Colon (tissue), 2 donors: Measurements from ENCODE around the gene RASGRP3.

Source experiments
- FAIRE-seq: peaks from 2 replicates; lab custom pipeline; 2012; peaks lifted over from hg19 to GRCh38; lab: Jason Lieb, UNC
- donor health status: control.
- donor health status: control.

Gene RASGRP3

DNA sequence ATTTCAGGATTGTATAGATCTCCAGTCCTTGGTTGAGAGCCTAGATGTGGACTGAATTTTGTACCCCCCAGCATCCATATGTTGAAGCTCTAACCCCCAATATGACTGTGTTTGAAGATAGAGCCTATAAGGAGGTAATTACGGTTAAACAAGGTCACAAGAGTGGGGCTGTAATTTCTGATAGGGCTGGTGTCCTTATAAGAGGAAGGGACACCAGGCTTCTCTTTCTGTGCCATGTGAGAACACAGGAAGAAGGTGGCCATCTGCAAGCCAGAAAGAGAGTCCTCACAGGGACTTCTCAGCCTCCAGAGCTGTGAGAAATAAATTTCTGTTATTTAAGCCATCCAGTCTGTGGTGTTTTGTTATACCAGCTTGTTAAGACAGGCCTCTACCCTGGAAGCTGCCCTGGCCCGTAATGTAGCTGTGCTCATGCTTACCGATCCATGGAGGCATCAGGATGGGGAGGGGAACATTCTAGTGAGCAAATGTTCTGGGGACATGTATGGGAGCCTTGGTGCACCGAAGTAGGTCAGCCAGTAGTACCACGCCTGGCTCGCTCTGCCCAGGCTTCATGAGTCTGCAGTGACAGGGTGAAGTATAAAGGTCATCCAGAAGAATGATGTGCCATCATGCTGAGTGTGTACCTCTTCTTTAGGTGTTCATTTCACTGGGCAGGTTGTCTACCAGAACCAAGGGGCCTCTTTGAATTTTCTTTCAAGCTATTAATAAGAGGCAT, 16.1 kb downstream of the RASGRP3 start:
- FAIRE-seq: no peak

DNA sequence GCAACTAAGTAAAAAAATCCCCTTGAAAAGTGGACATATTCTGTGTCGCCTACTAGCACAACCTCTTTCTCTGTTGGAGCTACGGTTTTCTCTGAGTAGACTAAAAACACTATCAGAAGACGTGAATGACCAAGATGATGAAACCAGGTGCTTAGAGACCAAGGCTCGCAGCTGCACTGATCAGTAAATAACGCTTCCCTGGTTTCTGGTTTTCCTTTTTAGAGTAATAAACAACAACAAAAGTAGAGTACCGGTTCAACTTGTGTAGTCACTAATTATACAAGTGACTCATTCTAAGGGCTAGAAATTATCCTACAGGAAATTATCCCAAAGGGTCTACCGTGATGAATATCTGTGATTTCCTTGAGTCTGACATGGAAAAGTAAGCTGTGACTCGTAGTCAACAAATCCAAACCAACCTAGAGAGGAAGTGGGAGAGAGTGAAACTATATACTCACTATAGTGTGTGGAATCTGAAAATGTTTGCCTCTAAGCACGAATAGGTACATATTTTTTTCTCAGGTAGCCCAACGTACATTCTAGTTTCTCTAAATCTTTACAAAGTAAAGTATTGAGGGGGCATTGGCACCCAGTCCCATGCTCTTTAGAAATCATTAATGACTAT, 17.8 kb downstream of the RASGRP3 start:
- no peak for FAIRE-seq

DNA sequence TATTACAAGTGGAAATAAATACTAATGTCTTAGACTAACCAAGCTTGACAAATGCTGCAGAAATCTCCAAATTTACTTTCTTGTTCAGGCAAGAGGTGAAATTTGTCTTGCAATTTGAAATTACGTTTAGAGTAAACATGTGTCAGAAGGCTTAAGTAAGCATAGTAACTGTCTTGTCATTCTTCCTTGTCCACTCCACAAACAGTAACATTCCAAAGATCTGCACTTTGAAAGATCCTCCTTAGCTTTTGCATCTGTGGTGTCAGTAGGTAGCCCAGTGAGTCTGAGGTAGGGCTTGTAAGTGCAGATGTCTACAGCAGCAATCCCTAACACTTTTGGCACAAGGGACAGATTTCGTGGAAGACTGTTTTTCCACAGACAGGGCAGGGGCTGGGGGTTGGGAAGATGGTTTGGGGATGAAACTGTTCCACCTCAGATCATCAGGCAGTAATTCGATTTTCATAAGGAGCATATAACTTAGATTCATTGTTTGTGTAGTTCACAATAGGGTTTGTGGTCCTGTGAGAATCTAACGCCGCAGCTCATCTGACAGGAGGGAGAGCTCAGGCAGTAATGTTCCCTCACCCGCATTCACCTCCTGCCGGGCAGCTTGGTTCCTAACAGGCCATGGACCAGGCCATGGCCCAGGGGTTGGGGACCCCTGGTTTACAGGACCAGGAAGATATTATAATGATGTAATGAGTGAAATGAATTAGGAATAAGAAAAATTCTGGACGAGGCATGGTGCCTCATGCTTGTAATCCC, 18.6 kb downstream of the RASGRP3 start:
- no peak for FAIRE-seq

DNA sequence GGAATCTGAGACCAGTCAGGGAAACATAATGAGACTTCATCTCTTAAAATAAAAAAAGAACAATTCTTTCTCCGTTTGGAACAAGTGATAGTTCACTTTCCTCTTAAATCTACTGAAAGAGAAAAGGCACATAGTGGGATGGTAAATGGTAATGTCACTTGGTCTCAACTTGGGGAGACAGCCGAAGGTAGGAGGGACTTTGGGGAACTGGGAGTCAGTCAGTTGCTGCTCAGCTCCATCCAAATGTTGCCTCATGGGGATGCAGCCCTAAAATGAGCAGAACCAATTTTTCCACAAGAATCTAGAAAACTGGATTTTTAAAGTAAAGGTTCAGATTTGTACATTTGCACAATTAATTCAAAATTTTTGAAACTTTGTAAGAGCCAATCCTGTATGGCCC, 19.2 kb downstream of the RASGRP3 start:
- FAIRE-seq: no peak

DNA sequence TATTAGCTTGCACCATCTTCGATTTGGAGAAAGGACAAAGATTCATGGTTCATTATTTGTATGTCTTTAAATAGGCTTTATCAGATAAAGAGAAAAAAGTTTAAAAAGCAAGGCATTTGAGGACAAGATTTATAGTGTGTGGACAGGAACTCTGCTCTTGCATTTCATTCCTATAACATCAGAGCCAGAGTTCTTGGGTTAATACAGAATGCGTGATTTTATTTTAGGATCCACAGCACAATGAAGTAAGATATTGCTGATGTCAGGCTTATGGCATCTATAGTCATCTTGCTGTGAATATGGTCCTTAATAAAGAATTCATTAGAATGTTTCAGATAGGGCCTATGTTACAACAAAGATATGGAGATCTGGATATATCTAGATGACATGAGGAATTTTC, 19.7 kb downstream of the RASGRP3 start:
- FAIRE-seq: no peak

DNA sequence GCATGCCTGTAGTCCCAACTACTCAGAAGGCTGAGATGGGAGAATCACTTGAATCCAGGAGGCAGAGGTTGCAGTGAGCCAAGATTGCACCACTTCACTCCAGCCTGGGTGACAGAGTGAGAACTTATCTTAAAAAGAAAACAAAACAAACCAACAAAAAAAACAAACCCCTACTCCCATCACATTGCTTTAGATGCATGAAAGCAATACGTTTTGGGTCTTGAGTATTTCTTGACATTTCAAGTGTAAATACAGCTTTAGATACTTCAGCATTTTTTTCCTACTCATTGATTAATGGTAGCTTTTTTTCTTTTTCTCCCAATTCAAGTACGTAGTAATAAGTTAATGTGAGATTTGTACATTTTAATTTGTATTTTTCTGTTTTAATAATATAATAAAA, 20.3 kb downstream of the RASGRP3 start:
- no peak for FAIRE-seq

DNA sequence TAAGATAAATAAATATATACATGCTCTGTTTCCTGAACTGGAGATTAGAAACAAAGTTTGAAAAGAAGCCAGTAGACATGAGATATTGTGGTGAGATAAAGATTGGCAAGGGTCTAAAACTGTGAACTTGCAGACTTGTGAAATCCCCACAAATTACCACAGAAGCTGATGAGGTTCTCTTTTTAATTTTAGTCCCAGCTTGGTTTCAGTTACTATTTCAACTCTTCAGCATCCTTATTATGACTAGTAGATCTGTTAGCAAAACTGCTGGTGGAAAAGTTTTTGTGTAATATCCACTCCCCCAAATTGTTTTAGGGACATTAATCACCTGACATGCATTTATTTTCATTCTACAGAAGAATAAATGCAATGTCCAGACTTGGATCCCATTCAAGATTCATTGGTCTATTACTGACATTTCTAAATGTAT, 20.8 kb downstream of the RASGRP3 start:
- no peak for FAIRE-seq

DNA sequence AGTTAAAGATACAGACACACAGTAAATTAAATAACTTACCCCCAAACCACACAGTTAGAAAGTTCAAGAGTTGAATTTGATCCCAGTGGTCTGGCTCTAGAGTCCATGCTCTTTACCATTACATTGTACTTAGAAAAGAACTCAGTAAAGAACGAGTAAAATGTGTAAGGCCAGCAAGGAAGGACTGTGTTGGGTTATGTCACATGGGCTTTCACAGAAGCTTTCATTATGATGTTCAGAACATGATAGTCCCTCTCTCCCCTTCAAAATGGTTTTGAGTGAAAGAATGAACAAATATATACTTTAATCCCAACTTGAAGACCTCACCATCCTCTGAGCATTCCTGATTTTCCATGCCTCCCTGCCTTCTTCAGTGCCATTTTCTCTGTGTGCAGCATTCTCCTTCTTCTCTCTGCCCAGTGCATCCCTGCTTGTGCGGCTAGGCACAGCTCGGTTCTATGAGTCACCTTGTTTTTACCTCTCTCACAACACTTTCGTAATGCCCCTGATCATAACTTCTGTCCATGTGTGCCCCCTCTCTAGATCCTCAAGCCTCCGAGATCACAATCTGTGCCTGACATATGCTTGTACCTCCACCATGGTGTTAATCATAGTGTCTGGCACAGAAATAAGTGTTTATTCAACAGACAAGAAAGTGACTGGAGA, 22.0 kb downstream of the RASGRP3 start:
- FAIRE-seq: no peak

DNA sequence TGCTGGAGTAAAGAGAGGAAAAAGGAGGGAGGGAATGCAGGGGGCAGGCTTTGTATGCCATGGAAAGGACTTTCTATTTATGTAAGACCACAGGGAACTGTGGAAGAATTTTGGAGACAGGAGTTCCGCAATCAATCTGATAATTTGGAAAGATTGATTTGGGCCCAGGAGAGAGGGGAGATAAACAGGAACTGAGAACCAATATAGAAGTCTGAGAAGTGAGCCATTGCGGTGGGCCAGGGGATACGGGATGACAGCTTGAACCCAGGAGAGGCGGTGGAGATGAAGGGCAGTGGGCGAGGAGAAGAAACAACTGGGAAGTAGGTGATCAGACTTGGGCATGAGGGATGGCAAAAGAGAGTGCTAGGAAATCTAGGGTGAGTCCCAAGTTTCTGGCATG, 23.7 kb downstream of the RASGRP3 start:
- FAIRE-seq: no peak

DNA sequence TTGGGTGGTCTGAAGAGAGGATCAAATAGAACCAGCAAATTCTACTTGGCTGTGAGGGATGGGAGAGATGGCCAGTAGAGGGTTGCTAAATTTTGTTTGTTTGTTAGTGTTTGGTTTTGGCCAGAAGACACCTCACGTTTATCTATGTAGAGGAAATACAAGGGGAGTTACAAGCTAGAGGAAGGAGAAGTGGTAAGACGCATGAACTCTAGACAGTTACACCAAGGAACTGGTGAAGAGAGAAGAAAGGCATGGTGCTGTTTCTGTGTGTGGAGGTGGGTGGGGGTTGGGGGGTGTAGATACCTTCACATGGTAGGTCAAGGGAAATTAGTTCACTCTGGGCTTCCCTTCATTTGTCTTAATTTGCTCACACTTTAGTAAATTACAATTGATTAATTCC, 25.6 kb downstream of the RASGRP3 start:
- no peak for FAIRE-seq

DNA sequence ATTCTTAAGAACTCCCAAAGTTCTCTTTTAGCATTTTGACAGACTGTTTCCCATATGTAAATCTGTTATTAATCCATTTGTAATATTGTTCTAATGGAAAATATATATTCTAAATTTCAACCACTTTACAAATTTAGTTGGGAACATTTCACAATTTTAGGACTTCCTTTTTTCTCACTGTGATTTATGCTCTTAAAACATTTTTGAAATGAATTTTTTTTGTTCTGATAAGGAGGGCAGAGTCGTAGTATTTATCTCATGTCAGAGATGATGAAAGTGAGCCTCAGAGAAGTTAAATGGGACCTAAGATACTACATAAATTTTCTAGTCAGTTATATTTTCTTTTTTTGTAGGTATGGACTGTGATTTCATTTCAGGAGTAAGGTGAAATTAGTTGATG, 26.6 kb downstream of the RASGRP3 start:
- no peak for FAIRE-seq

DNA sequence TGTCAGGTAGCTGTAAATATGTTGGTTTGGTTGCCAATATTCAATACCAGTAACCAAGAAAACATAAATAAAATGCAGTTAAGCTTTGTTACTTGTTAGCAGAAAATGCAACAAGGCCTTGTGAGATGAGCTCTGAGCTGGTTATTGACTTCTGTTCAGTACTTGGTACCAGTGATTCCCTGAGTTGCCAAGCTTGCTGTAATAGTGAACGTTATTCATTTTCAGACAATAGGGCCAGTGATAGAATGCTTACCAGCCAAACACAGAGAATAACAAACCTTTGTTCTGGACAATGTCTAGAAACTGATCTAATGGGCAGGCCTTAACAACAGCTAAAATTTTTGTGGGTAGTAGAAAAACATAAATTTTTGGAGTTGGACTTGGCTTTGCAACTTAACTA, 29.5 kb downstream of the RASGRP3 start:
- FAIRE-seq: no peak

DNA sequence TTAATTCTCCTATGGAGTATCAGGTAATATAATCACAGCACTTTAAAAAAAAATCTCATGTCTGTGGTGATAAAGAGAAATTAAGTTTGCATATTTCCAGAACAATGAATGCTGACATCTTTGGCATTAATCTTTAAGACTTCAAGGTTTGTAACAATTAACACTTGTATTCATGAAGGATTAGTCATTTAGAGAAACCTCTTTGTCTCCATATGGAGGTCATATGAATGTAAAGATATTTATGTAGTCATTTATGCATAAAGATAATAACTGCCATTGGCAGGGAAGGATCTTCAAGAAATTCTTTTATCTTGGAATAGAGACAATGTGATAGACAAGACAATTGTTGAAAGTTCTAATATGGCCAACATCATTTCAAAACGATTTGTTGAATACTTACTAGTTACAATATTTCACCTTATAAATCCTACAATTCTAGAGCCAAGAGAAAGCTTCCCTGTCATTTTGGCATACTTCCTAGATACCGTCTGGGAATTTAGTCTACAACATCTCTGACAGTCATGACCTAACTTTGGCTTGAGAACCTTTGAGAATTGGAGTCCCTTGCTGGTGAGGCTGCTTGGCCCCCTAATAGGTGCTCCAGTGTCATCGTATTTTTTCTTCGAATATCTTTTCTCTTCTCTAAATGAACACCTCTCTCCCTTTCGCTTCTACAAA, 33.6 kb downstream of the RASGRP3 start:
- FAIRE-seq: no peak

DNA sequence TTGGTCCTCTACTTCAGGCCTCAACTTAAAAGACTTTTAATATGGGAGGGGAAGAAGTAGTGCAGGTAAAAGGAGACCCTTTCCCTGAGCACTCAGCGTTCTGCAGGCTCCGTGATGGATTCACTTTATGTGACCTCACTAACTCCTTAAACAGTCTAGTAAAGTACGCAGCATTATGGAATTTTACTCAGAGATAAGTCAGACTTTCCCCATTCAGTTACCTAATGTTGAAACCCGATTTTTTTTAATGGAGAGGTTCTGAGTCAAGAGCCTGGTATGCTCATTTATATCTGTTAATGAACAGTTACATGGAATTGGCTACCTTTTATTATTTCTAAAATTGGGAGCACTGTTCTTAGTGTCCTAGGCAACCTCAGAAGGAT, 34.1 kb downstream of the RASGRP3 start:
- no peak for FAIRE-seq

DNA sequence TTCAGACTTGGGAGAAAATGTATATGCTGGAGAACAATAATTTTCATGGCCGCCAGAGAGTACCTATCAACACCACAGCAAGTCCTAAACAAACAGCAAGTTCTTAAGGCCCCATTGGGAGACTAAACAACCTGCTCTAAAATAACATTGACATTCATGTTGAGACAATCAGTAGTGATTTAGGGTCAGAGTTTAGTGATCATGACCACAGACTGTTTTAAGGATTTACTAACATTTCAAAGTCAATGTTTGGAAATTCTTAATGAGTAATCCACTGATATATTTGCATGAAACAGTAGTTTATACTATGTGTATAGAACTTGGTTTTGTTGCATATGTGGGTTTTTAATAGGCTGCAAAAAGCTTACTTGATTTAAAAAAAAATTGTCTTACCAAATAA, 34.7 kb downstream of the RASGRP3 start:
- no peak for FAIRE-seq

DNA sequence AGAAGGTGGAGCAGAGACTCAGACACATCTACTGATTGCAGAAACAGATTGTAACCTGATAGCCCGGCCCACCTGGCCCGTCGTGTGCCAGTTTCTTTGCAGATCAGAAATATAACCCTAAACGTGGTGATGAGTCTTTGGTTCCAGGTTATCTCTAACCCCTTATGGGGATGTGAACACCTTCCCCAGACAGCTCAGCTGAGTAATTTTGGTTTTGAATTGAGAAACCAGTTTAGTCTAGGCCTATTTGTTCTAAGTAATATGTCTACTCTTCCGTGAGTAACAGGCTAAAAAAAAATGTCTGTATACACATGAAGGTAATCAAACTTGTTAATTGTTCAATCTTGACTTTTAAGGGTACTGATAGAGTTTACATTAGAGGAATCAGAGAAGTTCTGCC, 35.7 kb downstream of the RASGRP3 start:
- no peak for FAIRE-seq

DNA sequence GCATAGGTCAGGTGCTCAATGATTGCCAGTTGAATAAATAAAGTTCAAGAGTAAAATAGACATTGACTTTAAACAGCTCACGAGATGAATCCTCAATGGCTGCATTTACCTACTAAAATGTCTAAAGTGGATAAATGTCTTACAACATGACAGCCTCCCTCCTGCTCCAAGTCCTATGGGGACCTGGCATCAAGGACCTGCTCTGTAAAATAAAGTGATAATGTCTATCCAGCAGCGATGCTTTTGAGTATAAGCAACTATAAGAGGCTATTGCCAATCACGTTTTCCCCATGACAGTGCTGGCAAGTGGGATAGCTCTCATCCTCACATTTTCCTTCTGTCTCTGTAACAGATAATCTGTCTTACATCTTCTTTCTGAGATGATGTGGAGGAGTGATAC, 37.0 kb downstream of the RASGRP3 start:
- FAIRE-seq: no peak

DNA sequence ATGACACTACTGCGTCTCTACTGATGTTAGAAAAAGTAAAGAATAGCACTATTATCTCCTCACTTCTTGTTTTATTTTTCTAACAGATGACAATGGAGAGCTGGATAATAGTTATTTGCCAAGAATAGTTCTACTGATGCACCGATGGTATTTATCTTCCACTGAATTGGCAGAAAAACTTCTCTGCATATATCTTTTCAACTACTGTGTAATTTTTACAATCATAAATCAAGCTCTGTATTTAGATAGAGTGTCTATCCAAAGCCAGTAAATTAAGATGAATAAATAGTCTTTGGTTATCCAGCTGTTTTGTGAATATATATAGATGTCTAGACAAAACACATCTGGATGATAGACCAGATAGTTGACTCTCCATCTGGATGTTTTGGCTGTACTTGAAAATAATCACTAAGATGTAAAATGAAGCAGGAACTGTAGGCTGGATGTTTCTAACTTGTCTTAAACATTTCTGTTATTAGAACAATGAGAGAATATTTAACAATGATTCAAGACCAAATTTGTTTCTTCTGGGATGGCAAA, 40.1 kb downstream of the RASGRP3 start:
- FAIRE-seq: no peak

DNA sequence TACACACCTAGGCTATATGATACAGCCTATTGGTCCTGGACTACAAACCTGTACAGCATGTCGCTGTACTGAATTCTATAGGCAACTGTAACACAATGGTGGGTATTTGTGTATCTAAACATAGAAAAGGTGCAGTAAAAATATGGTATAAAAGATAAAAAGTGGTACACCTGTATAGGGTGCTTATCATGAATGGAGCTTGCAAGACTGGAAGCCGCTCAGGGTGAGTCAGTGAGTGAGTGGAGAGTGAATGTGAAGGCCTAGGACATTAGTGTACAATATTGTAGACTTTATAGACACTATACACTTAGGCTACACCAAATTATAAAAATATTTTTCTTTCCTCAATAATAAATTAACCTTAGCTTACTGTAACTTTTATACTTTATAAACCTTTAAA, 41.8 kb downstream of the RASGRP3 start:
- FAIRE-seq: no peak

DNA sequence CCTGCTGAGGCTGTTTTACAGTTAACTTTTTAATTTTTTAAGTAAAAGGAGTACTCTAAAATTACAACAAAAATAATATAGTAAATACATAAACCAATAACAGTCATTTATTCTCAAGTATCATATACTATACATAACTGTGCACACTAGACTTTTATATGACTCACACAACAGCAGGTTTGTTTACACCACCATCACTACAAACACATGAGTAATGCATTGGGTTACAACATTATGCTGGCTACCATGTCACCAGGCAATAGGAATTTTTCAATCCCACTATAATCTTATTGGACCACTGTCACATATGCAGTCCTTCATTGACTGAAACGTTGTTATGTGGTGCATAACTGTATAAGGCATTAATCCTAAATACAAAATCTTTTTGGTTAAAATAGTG, 42.5 kb downstream of the RASGRP3 start:
- no peak for FAIRE-seq

DNA sequence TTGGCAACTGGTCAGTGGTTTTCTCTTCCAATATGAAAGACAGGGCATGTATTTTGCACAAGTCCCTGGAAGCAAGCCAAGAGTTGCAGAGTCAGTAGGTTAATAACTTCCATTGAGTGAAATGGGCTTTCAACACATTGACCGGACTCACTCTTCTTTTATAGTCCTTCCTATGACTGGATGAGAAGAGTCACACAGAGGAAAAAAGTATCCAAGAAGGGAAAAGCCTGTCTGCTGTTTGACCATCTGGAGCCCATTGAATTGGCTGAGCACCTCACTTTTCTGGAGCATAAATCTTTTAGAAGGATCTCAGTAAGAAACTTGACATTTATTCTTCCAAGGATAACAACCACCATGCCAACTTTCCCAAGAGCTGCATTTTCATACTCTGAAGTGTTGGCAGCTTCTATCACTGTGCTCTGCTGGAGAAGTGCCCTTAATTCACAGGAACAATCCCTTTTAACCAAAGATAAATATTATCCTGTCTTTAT, 45.4 kb downstream of the RASGRP3 start:
- no peak for FAIRE-seq

DNA sequence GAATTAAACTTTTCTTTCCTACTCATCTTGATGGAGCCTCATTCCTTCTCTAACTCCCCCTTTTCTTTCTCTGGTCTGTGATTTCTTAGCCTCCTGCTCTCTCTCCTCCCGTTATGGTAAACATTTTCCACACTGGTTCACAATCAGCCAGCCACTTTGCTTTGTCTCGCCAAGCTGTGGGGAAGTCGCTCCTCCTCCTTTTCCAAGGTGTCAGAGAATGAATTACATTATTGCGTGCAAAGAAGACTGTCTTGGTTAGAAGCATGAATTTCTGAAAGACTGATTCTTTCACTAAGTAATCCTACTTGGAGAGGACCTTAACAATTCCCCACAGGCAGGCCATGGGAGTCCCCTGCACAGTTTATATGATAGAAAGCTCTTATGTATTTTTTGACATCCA, 46.1 kb downstream of the RASGRP3 start:
- no peak for FAIRE-seq
